RPMI8226 (cell line): ENCODE measurements around the gene MSTO1.
A peak's percentile ranks its signal among the peaks of the same experiment; 100 is the strongest.
"Not testable (repeated sequence)": the region's sequence is repeated elsewhere in the genome, so short reads cannot be mapped to it uniquely, and the experiment has no call there.

Experiments
- DNase-seq: peaks from one replicate; pipeline ENCODE4 v3.0.0-alpha.2; 2015

Gene MSTO1

DNA sequence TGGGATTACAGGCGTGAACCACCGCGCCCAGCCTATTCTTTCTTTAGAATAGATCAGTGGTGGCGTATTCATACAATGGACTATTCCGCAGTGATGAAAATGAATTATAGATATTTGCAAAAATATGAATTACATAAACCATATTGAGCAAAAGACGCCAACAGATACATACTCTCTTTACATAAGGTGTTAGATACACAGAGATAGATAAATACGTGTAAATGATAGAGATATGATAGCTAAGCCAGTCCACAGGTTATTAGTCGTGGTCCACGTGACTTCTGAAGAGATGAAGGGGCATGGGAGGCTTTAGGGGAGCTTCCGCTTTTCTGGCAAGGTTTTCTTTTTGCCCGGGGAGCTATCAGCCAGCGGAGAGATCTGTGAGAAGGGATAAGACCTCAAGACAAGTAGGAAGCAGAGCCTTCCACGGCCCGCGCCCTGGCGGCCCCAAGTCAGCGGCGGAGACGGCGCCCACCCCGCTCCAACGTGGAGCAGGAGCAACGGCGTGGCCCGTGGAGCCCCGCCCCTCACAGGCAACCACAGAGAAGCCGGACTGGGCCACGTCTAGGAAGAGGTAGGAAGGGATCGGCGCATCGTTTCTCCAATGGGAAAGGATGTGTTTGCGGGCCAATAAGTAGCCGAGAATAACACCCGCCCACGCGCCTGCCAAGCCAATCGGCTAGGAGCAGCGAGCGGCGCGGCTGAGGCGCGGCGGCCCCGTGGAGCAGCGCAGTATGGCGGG, at the start of gene MSTO1:
MSTO1 (plus strand) TSS at position 704 of the 742 bp plus-strand sequence; CDS start at position 735, 31 bp downstream.
- DNase-seq = peak; percentile 99

DNA sequence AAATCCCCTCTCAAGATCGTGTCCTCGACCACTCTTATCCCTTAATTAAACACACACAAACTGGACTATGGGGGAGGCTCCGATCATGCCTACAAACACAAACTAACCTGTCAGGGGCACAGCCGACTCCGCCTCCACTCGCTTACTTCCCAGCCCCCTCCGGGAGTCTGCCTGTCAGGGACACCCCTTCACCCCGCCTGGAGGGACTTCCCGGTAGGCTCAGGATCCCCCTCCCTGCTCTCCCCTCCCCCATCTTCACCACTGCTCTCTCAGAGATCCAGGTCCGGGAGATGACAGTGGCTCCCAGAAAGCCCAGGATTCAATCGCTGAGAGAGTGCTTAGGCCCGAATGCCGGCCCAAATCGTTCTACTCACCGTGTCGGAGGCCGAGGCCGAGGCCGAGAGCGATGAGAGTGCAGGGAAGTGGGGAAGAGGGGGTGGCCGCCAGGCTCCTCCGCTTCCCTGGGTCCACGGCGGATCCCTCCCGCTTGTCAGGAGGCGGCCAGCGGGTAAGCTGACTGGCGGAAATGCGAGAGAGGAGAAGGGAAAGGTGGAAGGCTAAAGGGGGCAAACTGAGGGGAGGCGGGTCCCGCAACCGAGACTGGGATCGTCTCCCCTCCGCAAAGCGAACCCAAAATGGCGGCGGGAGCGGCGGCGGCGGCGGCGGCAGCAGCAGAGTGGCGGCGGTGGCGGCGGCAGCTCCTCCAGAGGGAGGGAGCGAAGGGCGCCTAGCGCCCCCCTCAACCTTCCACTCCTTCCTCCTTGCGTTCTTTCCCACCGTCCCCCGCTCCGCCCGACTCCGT, 48.0 kb upstream of the MSTO1 start:
- peak; percentile 53 for DNase-seq

DNA sequence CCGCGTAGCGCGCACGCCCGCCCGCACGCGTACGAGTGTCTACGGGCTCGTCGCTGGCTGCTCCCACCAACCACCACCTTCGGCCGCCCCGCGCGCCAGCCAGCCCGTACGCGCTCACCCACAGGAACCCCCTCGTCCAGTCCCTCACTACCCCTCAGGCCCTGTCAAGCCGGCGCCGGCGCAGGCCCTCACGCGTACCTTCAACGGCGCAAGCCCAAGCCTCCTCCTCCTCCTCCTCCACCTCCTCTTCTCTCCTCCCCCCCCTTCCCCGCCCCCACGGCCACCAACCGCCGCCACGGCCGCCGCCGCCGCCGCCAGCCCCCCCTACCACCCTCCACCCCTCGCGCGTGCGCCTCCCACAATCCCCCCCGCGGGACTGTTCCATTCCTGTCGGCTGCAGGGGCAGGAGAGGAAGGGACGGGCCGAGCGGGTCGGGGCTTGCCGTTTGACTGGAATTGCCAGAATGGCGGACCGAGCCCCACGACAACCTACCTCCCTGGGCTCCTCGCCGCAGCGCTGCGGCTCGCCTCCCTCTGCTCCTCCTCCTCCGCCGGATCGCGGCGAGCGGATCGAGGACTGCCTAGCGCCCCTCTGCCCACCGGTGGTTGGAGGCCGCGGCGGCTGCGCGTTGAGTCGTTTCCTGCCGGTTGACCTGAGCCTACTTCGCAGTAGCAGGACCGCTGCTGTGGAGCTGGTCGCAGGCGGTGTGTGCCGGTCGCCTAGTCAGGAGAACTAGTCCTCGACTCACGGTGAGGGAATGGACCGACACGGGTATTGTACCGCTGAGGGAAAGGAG, 47.2 kb upstream of the MSTO1 start, which contains the start of gene ASH1L:
ASH1L (minus strand) TSS at position 223 of the 796 bp plus-strand sequence. CDS start 41,284 bp downstream, outside the sequence.
- DNase-seq = peak; percentile 96

DNA sequence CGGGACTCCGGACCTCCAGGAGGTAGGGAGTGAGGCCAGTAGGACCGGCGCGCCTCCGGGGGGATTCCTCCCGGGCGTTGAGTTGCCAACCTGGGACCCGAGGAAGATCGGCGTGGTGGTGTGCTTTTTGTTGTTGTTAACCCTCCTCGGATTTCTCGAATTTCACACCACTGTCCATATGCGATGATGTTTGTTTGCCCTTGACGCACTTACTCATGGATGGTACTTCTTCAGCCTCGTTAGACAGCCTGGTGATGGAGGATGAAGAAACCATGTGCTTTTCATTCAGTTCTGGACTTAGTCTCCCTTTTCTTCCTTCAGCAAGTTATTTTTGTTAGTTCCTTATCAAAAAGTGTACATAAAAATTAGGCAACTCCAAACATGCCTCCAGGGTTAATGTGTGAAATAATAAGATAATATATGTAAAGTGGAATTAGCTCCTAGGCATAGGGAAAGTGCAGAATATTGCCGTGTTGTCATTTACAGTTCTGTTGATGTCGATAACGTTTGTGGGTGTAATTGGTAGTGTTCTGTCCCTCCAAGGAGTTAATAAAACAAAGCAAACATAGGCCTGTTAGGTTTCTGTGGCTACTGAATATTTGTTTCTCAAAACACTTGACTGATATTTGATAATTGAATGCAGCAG, 46.5 kb upstream of the MSTO1 start:
- DNase-seq = not testable (repeated sequence)

DNA sequence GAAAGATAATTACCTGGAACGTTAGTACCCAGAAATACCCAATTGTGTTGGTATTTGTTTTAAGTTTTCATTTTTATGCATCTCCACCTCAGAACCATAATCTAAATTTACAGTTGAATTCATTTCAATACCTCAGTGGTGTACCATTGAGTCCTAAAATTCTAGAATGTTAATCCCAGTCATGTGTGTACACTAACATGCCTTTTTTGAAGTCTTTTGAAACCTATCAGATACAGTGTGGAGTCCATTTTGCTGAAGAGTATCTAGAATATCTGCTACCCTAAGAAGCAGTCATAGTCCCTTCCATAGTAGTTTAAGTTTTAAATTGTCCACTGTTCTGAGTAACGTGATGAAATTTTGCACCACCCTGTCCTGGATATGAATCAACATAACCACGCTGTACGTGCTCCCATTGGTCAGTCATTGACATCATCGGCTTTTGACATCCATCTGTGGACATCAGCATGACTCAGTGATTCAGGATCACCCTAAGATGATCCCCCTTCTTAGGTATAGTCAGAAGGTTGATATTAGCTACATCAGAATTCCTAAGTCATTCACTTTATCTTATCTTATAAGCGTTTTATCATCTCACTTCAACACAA, 39.9 kb upstream of the MSTO1 start:
- DNase-seq = no peak

DNA sequence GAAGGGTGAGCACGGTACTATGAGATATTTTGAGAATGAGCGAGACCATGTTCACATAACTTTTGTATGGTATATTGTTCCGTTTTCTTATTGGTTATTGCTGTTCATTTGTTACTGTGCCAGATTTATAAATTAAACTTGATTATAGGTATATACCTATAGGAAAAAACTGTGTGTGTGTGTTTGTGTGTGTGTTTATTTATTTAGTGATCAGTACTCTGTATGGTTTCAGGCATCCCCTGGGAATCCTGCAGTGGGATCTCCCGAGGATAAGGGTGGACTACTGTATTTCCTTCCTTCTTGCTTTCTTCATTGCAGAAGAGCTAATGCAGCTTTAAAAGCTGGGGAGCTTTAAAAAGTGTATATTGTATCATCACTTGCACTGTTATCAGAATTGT, 39.4 kb upstream of the MSTO1 start:
- DNase-seq = no peak

DNA sequence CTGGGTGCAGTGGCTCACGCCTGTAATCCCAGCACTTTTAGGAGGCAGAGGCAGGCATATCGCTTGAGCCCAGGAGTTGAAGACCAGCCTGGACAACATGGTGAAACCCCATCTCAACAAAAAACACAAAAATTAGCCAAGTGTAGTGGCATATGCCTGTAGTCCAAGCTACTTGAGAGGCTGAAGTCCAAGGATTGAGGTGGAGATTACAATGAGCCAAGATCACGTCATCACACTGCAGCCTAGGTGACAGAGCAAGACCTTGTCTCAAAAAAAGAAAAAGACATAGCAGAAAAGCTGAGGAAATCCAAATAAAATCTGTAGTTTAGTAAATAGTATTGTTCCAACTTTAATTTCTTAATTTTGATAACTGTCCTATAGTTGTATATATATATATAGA, 35.9 kb upstream of the MSTO1 start:
- DNase-seq = no peak

DNA sequence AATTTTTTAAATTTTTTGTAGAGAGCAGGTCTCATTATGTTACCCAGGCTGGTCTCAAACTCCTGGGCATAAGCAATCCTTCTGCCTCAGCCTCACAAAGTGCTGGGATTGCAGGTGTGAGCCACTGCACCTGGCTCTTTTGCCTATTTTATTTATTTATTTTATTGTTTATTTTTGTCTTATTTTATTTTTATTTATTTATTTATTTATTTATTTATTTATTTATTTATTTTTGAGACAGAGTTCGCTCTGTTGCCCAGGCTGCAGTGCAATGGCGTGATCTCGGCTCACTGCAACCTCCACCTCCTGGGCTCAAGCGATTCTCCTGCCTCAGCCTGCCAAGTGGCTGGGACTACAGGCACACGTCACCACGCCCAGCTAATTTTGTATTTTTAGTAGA, 34.4 kb upstream of the MSTO1 start:
- not testable (repeated sequence) for DNase-seq

DNA sequence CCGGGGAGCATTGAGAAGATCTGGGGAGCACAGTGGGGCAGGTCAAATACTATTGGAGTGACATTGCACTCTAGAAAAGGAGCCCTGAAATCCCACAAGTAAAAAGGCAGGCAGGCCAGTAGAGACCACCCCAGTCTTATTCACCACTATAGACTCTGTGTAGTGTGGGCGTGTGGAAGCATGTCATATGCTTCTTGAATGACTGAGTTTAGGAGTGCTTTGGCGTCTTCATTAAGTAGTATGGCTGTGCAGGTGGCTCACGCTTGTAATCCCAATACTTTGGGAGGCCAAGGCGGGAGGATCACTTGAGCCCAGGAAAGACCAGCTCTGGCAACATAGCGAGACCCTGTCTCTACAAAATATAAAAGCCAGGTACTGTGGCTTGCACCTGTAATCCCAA, 26.2 kb upstream of the MSTO1 start:
- DNase-seq = not testable (repeated sequence)

DNA sequence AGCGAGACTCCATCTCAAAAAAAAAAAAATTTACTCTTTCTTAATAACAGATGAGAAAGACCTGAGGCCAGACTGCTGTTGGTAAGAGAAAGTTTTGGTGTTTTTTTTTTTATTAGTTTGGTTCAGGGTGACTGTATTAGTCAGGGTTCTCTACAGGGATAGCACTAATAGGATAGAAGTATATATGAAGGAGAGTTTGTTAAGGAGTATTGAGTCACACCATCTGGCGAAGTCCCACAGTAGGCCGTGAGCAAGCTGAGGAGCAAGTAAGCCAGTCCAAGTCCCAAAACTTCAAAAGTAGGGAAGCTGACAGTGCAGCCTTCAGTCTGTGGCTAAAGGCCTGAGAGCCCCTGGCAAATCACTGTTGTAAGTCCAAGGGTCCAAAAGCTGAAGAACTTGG, 20.7 kb upstream of the MSTO1 start:
- not testable (repeated sequence) for DNase-seq

DNA sequence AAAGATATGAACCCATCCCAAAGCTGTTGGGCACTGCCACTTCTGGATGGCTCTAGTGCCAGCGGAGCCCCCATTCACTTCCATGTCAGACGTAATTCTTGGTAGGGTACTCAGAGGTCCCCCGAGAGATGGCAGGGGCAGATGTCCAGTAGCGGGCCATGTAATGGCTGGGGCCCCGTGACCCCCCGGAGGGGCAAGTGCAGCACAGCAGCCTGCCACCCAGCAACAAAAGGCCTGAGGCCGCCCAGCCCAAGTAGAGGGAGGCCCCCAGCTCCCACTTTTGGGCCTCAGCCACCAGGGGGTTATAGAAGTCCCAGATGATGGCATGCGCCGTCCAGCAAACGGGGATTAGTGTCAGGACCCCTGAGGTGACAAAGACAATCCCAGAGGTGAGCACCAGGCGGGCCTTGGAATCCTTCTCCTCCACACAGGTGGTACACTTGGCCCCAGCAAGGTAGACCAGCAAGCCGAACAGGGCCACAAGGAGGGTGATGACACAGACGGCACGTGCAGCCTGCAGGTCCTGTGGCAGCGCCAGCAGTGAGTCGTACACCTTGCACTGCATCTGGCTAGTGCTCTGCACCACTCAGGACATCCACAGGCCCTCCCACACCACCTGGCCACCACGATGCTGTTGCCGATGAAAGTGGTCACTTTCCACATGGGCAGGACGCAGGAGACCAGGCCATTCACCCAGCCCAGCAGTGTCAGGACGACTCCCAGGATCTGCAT, 19.3 kb upstream of the MSTO1 start:
- not testable (repeated sequence) for DNase-seq

DNA sequence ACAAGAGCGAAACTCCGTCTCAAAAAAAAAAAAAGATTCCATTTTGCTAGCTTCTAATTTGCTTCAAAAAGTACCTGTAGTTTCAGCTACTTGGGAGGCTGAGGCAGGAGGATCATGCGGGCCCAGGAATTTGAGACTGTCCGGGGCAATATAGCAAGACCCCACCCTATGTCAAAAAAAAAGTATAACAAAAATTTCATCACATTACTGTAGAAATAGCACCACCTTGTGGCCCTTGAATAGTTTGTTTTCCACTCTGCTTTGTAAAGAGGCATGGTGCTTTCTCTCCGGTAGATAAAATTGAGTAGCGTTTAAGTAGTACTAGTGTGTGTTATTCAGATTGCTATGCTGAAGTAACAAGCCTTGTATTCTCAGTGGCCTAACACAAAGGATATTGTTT, 18.2 kb upstream of the MSTO1 start:
- DNase-seq = peak; percentile 79

DNA sequence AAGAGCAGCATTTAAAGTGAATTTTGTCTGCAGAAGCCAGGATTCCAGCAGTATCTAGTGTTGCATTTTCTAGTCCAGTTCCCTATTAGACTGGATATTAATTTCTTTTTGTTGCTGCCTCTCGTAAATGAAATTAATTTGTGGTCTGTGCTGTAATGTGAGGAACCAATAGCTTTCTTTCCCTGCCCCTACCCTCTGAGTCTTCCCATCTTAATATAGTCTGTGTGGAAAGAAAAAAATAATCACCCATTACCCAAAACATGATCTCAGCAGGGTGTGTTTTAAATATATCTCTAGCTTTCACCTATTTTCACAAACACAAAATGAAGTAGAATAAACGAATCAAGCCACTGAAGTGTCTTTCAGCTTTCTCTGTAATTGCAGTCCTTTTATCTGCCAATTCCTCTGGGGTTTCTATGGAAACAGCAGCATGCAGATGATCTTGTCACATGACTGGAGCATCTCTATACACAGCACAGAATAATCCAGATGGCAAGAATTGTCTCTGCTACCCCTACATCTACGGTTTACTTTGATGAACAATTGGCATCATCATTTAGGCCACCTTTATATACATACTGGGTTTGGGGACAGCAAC, 14.0 kb upstream of the MSTO1 start:
- not testable (repeated sequence) for DNase-seq

DNA sequence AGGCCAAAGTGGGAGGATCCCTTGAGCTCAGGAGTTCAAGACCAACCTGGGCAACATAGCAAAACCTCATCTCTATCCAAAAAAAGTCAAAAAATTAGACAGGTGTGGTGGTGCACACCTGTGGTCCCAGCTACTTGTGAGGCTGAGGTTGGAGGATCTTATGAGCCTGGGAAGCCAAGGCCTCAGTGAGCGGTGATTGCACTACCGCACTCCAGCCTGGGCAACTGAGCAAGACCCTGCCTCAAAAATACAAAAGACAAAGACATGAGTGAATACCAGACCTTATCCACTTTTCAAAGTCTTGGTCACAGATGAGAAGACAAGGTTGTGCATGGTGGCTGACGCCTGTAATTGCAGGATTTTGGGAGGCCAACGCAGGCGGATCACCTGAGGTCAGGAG, 13.2 kb upstream of the MSTO1 start:
- DNase-seq = no peak

DNA sequence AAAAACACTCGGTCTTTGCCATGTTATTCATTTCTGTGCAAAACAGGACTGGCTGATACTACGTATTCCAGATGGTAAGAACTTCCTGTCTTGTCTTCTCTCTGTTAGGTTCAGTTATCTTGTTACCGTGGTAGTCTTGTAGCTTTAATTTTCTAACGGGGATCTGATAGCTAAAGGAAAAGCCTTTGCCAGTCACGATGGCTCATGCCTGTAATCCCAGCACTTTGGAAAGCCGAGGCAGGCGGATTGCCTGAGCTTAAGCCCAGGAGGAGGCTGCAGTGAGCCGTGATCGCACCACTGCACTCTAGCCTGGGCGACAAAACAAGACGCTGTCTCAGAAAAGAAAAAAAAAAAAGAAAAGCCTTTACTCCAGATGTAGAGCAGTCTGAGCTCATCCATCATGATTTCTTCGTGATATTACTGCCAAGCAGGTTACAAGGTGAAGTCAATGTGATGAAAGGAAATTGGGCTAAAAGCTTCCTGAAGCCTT, 11.1 kb upstream of the MSTO1 start:
- no peak for DNase-seq

DNA sequence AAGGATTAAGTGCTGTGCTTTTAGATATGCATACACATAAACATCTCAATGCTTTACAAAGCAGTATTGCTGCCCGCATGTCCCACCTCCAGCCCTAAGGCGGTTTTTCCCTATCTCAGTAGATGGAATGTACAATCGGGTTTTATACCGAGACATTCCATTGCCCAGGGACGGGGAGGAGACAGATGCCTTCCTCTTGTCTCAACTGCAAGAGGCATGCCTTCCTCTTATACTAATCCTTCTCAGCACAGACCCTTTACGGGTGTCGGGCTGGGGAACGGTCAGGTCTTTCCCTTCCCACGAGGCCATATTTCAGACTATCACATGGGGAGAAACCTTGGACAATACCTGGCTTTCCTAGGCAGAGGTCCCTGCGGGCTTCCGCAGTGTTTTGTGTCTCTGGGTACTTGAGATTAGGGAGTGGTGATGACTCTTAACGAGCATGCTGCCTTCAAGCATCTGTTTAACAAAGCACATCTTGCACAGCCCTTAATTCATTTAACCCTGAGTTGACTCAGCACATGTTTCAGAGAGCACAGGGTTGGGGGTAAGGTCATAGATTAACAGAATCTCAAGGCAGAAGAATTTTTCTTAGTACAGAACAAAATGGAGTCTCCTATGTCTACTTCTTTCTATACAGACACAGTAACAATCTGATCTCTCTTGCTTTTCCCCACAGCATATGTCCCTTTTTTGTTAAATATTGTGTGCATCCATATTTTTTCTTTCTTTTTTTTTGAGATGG, 10.0 kb upstream of the MSTO1 start:
- not testable (repeated sequence) for DNase-seq

DNA sequence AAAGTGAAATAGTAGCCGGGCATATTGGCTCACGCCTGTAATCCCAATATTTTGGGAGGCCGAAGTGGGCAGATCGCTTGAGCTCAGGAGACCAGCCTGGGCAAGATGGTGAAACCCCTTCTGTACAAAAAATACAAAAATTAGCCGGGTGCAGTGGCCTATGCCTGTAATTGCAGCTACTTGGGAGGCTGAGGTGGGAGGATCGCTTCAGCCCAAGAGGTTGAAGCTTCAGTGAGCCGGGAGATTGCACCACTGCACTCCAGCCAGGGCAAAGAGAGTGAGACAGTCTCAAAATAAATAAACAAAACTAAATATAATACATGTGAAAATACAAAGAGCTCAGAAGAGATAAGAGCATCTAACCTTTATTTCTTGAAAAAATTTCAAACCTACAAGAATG, 2.3 kb upstream of the MSTO1 start:
- DNase-seq = no peak

DNA sequence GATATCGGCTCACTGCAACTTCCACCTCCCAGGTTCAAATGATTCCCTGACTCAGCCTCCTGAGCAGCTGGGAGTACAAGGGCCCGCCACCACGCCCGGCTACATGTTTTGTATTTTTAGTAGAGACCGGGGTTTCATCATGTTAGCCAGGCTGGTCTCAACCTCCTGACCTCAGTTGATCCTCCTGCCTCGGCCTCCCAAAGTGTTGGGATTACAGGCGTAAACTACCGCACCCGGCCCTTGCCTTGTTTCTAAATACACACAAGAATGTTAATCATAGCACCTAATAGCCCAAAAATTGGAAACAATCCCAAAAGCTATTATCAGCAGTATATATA, 1.2 kb upstream of the MSTO1 start:
- no peak for DNase-seq

DNA sequence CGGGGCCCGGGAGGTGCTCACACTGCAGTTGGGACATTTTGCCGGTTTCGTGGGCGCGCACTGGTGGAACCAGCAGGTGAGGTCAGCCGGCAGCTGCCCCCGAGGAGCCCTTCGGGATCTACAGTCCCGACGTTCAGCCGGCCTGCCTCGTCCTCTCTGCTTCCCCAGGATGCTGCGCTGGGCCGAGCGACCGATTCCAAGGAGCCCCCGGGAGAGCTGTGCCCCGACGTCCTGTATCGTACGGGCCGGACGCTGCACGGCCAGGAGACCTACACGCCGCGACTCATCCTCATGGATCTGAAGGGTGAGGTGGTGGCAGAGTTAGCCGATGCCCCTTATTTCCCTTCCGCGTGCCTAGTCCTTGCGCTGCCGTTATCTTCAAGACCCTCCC, 234 bp downstream of the MSTO1 start:
- DNase-seq = not testable (repeated sequence)

DNA sequence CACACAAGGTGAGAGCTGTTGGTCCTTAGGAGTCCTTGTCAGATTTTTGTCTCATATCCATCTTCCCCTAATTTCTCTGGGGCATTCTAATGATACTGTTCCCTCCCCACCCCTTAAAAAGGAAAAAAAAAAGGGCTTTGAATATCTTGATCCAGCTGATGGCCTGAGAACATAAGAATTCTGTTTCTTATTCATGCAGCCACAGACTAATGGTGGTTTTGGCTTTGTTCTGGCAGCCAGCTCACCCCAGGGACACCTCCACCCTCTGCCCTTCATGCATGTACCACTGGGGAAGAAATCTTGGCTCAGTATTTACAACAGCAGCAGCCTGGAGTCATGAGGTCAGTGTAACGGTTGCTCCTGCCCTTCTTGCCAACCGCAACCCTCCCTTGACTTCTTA, 3.2 kb downstream of the MSTO1 start:
- not testable (repeated sequence) for DNase-seq
